HUES64 (cell line): Measurements from ENCODE around the gene ZCCHC4.

Experiments used
- H3K27ac ChIP-seq: 2 replicates; pipeline ENCODE4 v1.7.0; 2013; ENCODE audit warnings: low read depth, low read length, inconsistent platforms
- H3K27me3 ChIP-seq: 2 replicates; pipeline ENCODE4 v1.6.1; 2013; ENCODE audit warnings: mild to moderate bottlenecking, low read length; ENCODE audit not compliant: insufficient read depth
- H3K36me3 ChIP-seq: 2 replicates; pipeline ENCODE4 v1.6.1; 2013; ENCODE audit warnings: mild to moderate bottlenecking, low read length; ENCODE audit not compliant: insufficient read depth
- H3K4me1 ChIP-seq: 2 replicates; pipeline ENCODE4 v1.6.1; 2013; ENCODE audit warnings: mild to moderate bottlenecking, low read length, moderate library complexity; ENCODE audit not compliant: insufficient read depth
- H3K4me3 ChIP-seq: 2 replicates; pipeline ENCODE4 v1.5.1; 2013; ENCODE audit warnings: mild to moderate bottlenecking, low read length, moderate library complexity
- H3K9ac ChIP-seq: 2 replicates; pipeline ENCODE4 v1.6.1; 2013; ENCODE audit warnings: mild to moderate bottlenecking, low read depth, low read length
- H3K9me3 ChIP-seq: 2 replicates; pipeline ENCODE4 v1.6.1; 2013; ENCODE audit warnings: low read depth, low read length; ENCODE audit not compliant: insufficient read depth
- WGBS: fragments of 150-250, 120-280 bp; methylation state at CpG from one replicate; pipeline ENCODE4 v1.1.7; 2013; ENCODE audit warnings: missing lambda C conversion rate; 5-methylcytosine and 5-hydroxymethylcytosine counted together

ZCCHC4 gene

DNA sequence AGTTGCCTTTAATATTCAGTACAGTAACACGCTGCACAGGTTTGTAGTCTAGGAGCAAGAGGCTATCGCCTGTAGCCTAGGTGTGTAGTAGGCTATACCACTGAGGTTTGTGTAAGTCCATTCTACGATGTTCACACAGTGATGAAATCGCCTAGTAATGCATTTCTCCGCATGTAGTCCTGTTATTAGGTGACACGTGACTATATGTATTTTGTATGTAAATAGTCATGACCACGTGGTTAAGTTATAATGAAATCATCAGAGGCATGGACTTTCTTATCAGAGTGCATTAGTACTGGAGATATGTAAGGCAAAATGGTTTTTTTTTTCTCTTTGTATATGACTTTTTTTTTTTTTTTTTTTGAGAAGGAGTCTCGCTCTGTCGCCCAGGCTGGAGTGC is 9.9 kb upstream of the ZCCHC4 start:
- 93% methylated on average over 7 of the region's 9 CpGs for WGBS
- Histone ChIP-seq H3K9ac (no peak overlapping the region), H3K27ac (no peak overlapping the region), H3K4me3 (no peak overlapping the region), H3K4me1 (peaks cover 6% of the 10 kb centered on the region), H3K9me3 (no peaks in the 10 kb centered on the region), H3K27me3 (no peaks in the 10 kb centered on the region), H3K36me3 (no peaks in the 10 kb centered on the region)

DNA sequence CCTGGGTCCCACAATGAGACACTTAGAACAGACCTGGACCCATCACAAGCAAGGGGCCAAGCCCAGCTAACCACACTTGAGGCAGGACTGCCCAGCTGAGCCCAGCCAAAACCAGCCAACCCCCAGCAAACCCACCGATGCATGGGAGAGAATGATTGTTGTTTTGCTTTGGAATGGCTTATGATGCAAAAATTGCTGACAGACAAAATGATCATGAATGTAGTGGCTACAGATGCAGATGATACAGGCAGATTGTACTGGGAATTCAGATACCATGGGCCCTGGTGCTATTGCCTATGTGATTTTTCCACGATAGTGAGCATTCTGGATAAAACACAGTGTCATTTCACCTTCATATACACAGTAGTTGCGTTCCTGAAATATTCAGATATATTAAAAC is 9.0 kb upstream of the ZCCHC4 start:
- WGBS, result 97% methylated on average over 2 of the region's 3 CpGs
- Histone ChIP-seq H3K9me3 (no peaks in the 10 kb centered on the region), H3K36me3 (no peaks in the 10 kb centered on the region), H3K4me3 (no peak overlapping the region), H3K9ac (no peak overlapping the region), H3K27ac (no peak overlapping the region), H3K4me1 (peaks cover 6% of the 10 kb centered on the region), H3K27me3 (no peaks in the 10 kb centered on the region)

DNA sequence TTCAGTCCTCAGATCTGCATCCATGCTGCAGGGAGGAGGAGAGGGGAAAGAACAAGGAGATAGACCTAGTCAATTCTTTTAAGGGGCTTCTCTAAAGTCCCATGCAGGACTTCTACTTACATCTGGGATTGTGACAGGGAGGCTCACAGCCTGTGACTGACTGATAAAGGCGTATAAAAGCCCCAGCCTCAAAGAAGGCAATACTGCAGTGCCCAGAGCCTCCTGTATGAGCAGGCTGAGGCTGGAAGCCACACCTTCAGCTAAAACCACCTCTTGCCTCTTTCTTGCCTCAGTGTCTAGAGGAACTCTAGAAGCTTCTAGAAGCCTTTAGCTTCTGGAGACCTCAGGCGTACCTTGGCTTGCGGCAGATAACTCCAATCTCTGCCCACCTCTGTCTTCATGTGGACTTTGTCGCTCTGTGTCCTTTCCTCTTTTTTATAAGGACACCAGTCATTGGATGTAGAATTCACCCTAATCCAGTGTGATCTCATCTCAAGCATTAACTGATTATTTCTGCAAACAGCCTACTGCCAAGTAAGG is 6.0 kb upstream of the ZCCHC4 start:
- Histone ChIP-seq H3K9me3 (no peaks in the 10 kb centered on the region), H3K4me3 (no peak overlapping the region), H3K4me1 (no peaks in the 10 kb centered on the region), H3K27me3 (no peaks in the 10 kb centered on the region), H3K9ac (no peak overlapping the region), H3K36me3 (no peaks in the 10 kb centered on the region), H3K27ac (no peak overlapping the region)
- WGBS, result 86% methylated on average over 4 of the region's 4 CpGs

DNA sequence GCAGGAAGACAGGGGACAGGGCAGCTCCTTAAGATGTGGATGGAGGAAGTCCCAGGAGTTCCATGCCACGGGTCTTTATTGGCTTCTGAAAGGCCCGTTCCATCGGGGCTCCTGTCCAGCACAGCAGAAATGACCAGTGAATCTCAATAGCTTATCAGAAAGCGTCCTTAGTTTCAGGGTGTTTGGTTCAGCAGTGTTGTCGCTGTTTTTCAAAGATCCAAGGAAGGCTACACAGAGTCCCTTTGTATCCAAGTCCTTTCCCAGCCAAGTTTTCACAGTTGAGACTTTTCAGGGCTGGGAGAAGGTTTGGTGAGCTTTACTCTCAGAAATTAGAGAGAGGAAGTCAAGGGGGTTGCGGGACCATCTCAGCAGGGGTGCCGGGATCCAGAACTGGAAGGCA is 5.0 kb upstream of the ZCCHC4 start:
- no peaks in the 10 kb centered on the region for H3K4me1 ChIP-seq
- no peaks in the 10 kb centered on the region for H3K9me3 ChIP-seq
- H3K27me3 ChIP-seq, result no peaks in the 10 kb centered on the region
- 89% methylated on average over 7 of the region's 7 CpGs for WGBS
- no peaks in the 10 kb centered on the region for H3K36me3 ChIP-seq
- H3K9ac ChIP-seq, result no peak overlapping the region
- H3K27ac ChIP-seq, result no peak overlapping the region
- no peak overlapping the region for H3K4me3 ChIP-seq

DNA sequence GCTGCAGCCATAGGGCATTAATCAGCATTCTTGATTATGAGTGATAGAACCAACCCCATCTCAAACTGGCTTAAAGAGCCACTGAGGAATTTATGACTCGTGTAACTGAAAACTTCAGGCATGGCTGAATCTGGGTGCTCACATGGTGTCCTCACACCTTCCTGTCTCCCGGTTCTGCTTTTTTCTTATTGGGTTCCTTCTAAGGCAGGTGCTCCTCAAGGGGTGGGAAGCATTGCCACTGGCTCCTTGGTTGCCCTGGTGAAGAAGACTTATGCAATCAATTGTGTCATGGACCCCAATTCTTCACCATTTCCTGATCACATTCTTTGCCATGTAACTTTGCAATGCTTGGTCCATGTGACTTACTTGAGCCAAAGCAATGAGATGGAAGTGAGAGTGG is 4.3 kb upstream of the ZCCHC4 start:
- 92% methylated on average over 2 of the region's 2 CpGs for WGBS
- H3K36me3 ChIP-seq, result no peaks in the 10 kb centered on the region
- no peak overlapping the region for H3K4me3 ChIP-seq

DNA sequence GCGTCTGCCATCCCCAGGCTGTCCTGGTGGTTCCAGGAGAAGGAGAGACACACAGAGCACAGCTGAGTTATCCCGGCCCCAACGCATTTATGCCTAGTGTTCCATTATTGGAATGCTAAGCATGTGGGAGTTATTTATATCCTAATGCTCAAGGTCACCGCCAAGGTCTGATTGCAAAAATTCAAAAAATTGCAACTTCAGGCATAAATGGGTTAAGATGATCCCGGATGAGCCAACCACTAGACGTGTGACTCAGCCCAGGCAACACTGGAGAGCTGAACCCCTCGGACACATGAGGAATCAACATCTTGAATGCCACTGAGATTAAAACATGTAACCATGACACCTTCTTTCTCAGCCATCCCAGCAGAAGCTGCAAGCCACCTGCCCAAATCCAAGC is 3.8 kb upstream of the ZCCHC4 start:
- H3K27ac ChIP-seq, result no peak overlapping the region
- no peaks in the 10 kb centered on the region for H3K4me1 ChIP-seq
- no peaks in the 10 kb centered on the region for H3K36me3 ChIP-seq
- no peak overlapping the region for H3K4me3 ChIP-seq
- H3K9me3 ChIP-seq, result no peaks in the 10 kb centered on the region
- H3K27me3 ChIP-seq, result no peaks in the 10 kb centered on the region
- H3K9ac ChIP-seq, result no peak overlapping the region
- WGBS, result 87% methylated on average over 7 of the region's 7 CpGs

More for the DNA sequence above, 4.3 kb upstream of the ZCCHC4 start:
- Histone ChIP-seq H3K27me3 (no peaks in the 10 kb centered on the region), H3K27ac (no peak overlapping the region), H3K4me1 (no peaks in the 10 kb centered on the region), H3K9ac (no peak overlapping the region), H3K9me3 (no peaks in the 10 kb centered on the region)

DNA sequence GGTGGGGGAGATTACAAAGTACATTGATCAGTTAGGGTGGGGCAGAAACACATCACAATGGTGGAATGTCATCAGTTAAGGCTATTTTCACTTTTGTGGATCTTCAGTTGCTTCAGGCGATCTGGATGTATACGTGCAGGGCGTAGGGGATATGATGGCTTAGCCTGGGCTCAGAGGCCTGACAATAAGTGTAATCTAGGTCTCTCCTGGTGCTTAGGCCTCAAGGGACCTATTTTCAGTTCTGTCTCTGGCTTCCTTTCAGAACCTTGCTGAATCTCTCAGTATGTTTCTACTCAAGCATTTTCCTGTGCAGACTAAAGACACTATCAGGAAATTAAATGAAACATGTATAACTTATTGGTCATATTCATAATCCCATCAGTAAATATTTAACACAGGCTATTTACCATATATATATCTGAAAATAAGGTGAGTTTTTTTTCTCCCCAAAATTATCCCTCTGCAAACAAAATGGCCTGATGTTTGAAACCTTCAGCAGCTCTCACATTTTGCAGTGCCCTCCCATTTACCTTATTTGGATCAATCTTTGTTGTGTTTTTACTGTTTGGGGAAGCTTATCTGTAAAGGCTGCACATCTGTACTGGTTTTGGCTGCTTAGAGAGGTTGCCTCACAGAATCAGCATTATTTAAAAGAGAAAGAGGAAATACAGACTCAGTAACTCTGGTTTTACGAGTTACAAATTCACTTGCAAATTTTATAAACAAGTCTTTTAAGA is 2.3 kb upstream of the ZCCHC4 start:
- peaks cover 6% of the 10 kb centered on the region; the same call in 1 of the 2 replicates for H3K36me3 ChIP-seq
- no peak overlapping the region for H3K27ac ChIP-seq
- no peak overlapping the region for H3K9ac ChIP-seq
- no peaks in the 10 kb centered on the region for H3K9me3 ChIP-seq
- H3K4me1 ChIP-seq, result no peaks in the 10 kb centered on the region
- H3K4me3 ChIP-seq, result no peak overlapping the region
- H3K27me3 ChIP-seq, result no peaks in the 10 kb centered on the region
- WGBS, result 94% methylated on average over 3 of the region's 4 CpGs

DNA sequence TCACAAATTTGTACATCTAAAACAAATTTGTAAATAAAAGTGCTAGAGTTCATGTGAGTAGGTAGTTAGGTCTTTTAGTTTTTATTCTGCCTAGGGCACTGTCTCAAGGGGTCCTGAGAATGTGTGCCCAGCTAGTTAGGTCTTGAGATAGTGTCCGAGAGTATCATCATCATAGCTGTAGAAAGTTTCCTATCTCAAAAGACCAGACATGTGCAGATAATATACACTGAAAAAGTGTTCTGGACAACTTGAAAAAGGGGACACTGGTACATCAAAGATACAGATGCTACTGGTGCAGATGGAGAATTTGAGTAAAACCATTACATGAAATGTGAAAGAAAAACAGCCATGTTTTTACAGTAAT is 1.8 kb upstream of the ZCCHC4 start:
- Histone ChIP-seq H3K27ac (no peak overlapping the region), H3K4me3 (no peak overlapping the region), H3K27me3 (no peaks in the 10 kb centered on the region), H3K4me1 (no peaks in the 10 kb centered on the region), H3K9me3 (no peaks in the 10 kb centered on the region), H3K36me3 (peaks cover 9% of the 10 kb centered on the region), H3K9ac (no peak overlapping the region)
- WGBS, result 95% methylated on average over 1 of the region's 1 CpG

DNA sequence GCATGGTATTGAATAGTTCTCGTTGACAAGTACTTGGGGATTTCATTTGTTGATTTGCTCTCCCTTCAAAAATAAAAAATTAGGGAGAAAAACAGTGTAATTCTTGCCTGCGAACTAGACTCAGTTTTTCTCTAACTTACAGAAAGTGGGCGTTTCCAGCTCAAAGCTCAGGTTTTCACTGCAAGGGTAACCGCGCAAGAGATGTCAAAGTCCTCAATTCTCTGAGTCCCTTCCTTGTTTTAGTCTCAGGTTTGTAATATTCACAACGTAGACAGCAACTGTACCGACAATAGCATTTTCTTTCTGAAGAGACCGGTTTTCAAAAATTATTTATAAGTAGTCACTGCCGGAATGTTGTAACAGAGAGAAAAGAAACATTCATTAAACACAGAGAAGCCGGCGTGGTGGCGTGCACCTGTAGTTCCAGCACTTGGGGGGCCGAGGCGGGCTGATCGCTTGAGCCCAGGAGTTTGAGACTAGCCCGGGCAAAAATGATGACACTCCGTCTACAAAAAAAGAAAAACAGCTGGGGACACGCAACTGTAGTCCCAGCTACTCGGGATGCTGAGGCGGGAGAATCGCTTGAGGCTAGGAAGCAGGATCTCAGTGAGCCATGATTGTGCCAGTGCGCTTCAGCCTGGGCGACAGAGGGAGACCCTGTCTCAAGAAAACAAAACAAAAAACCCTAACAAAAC is 774 bp downstream of the ZCCHC4 start:
- Histone ChIP-seq H3K4me3 (peak overlapping the region; percentile 96), H3K9me3 (no peaks in the 10 kb centered on the region), H3K36me3 (peaks cover 26% of the 10 kb centered on the region), H3K27ac (peak overlapping the region; percentile 93), H3K27me3 (no peaks in the 10 kb centered on the region), H3K4me1 (no peaks in the 10 kb centered on the region), H3K9ac (peak overlapping the region; percentile 96)
- WGBS, result 48% methylated on average over 23 of the region's 23 CpGs

DNA sequence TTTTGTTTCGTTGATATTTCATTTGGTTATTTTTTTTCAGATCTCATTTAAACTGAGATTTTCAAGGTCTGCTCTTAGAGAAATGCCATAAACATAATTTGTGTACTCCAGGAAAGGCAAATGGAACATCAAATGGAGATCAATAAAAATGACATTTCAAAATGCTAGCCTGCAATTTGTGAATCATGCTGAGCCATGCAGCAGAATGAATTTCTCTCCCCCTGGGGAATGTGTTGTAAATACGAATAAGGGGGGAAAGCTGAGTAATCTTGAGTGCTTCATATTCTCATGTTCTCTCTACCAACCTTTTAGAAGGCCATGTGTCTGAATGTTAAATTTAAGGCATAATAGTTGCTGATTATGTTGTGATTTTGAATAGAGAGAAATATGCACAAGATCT is 7.8 kb downstream of the ZCCHC4 start:
- Histone ChIP-seq H3K4me3 (no peak overlapping the region), H3K4me1 (0 out of 2 replicates have a peak, but pooled peaks cover 4% of the 10 kb centered on the region), H3K27ac (peak overlapping the region; percentile 18), H3K27me3 (no peaks in the 10 kb centered on the region), H3K9ac (no peak overlapping the region), H3K36me3 (peaks cover 40% of the 10 kb centered on the region), H3K9me3 (no peaks in the 10 kb centered on the region)
- 92% methylated on average over 1 of the region's 2 CpGs for WGBS

DNA sequence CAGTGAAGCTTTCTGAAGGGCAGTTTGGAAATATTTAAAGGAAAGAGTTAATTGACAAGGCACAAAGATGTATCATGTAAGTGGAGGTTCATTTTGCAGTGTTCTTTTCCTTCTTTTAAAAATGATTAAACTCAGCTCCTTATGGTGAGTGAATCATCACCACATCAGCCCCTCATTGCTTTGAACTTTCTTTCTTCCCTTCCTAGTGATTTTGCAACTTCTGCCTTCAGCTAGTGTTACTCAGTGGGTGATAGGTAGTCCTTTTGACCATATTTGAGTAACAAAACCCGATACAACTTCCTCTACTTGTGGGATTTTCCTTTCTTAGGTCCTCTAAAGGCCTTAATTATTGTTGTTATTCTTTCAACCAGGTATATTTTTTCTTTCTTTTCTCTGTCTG is 8.2 kb downstream of the ZCCHC4 start:
- Histone ChIP-seq H3K9ac (no peak overlapping the region), H3K36me3 (peaks cover 37% of the 10 kb centered on the region)

More for the DNA sequence above, 8.2 kb downstream of the ZCCHC4 start:
- H3K27me3 ChIP-seq, result no peaks in the 10 kb centered on the region
- 0 out of 2 replicates have a peak, but pooled peaks cover 4% of the 10 kb centered on the region for H3K4me1 ChIP-seq
- H3K4me3 ChIP-seq, result no peak overlapping the region
- WGBS, result 75% methylated on average over 1 of the region's 1 CpG
- 0 out of 2 replicates have a peak overlapping the region, but pooled peaks have one; percentile 18 for H3K27ac ChIP-seq
- no peaks in the 10 kb centered on the region for H3K9me3 ChIP-seq
